Adrenal gland (tissue), 5 donors: ENCODE data around the gene ARHGAP26.

ENCODE experiments used
- CTCF ChIP-seq, 6 experiments: fragments of 450-650 bp in 4 of 6; fragments of 200-600 bp in 2 of 6; sonication (generic) in 1 of 6; IDR thresholded peaks; 1 replicate in 5 of 6; 2 replicates in 1 of 6; pipeline versions ENCODE4 v1.5.1 to v1.8.0; 2016 to 2021; ENCODE audit warnings: antibody characterized with exemption in 6 of 6, mild to moderate bottlenecking in 2 of 6, moderate library complexity in 1 of 6
- POLR2A ChIP-seq, 2 donors: fragments of 450-650 bp; IDR thresholded peaks; one replicate each; pipeline ENCODE4 v1.6.1; 2017; ENCODE audit warnings: antibody characterized with exemption in 2 of 2, mild to moderate bottlenecking in 2 of 2, moderate library complexity in 1 of 2
- donor health status: DM: no; HTN: no; CAD: no.

GRCh38 chr5:142875936-142876335 lies 105.8 kb downstream of the ARHGAP26 start:
- TF ChIP-seq POLR2A (IDR thresholded peaks at IDR 0.05) (no peak), CTCF (IDR thresholded peaks at IDR 0.05) (no peak)
